Vagina (tissue), 2 donors: ENCODE results near the gene PDE7B. TPM values are rescaled to one million over a fixed set of nuclear protein-coding genes. Genes with fewer than 3 reads are reported as not detected.

Experiments used
- DNase-seq, 2 donors: peaks; one replicate each; pipeline ENCODE4 v3.0.0-alpha.2; 2017; ENCODE audit errors: extremely low spot score in 2 of 2
- H3K27ac ChIP-seq: fragments of 200-600 bp; sonication (generic); one replicate; pipeline ENCODE4 v1.5.1; 2019
- H3K27me3 ChIP-seq: fragments of 200-600 bp; sonication (generic); one replicate; pipeline ENCODE4 v1.5.1; 2019
- H3K36me3 ChIP-seq, 2 donors: fragments of 200-600 bp; sonication (generic); one replicate each; pipeline ENCODE4 v1.5.1; 2017 to 2019
- H3K4me1 ChIP-seq: fragments of 200-600 bp; sonication (generic); one replicate; pipeline ENCODE4 v1.5.1; 2019
- H3K4me3 ChIP-seq, 2 donors: fragments of 200-600 bp; sonication (generic); 1 replicate in 1 of 2; 2 replicates in 1 of 2; pipeline ENCODE4 v1.5.1; 2016 to 2019
- H3K9me3 ChIP-seq: fragments of 200-600 bp; sonication (generic); one replicate; pipeline ENCODE4 v1.5.1; 2019
- POLR2A ChIP-seq, 2 donors: fragments of 450-650 bp; IDR thresholded peaks; one replicate each; pipeline ENCODE4 v1.6.1; 2017; ENCODE audit warnings: antibody characterized with exemption in 2 of 2, mild to moderate bottlenecking in 2 of 2, moderate library complexity in 2 of 2
- POLR2AphosphoS5 ChIP-seq, 2 donors: sonication (generic); formaldehyde crosslinking; IDR thresholded peaks; one replicate each; pipeline ENCODE4 v1.9.0; 2017; ENCODE audit warnings: antibody characterized with exemption in 2 of 2, mild to moderate bottlenecking in 2 of 2, low read depth in 1 of 2; ENCODE audit not compliant: insufficient read depth in 1 of 2
- intact Hi-C: fragments of 100-400 bp; cut with DNase I; formaldehyde crosslinking; loops from one replicate; pipeline ENCODE4 v1.15.1; 2023
- total RNA-seq: library from RNA; depleted of rRNA; stranded (reverse); fragments of >200 nt; gene quantifications from one replicate; pipeline ENCODE4 v1.2.3, GENCODE V29; 2016
- TF ChIP-seq, protein P1 (sequence below), 3 experiments: fragments of 450-650 bp in 2 of 3; fragments of 200-600 bp in 1 of 3; sonication (generic) in 1 of 3; IDR thresholded peaks; one replicate each; pipeline ENCODE4 v1.5.1; 2017 to 2019; ENCODE audit warnings: antibody characterized with exemption in 3 of 3, mild to moderate bottlenecking in 2 of 3, moderate library complexity in 2 of 3

The PDE7B gene
- total RNA-seq, 1 donor from 2014 or later: 6.9 TPM

DNA sequence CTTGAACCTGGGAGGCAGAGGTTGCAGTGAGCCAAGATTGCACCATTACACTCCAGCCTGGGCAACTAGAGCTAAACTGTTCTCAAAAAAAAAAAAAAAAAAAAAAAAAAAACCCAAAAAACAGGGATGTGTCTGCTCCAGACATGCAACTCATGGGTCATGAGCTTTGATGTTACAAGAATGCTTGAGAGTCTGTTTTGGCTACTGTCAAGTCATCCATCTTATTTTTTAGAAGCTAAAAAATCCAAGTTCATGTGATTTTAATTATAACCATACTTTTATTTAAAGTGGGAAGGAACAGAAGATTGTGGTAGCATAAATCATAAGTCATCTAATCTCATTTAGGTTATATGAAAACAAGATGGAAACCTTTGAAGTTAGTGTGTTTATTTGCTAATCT, 120.6 kb downstream of the PDE7B start:
- H3K4me3 ChIP-seq: no peak overlapping the region
- no peaks in the 10 kb centered on the region for H3K36me3 ChIP-seq
- TF ChIP-seq, protein P1, sequence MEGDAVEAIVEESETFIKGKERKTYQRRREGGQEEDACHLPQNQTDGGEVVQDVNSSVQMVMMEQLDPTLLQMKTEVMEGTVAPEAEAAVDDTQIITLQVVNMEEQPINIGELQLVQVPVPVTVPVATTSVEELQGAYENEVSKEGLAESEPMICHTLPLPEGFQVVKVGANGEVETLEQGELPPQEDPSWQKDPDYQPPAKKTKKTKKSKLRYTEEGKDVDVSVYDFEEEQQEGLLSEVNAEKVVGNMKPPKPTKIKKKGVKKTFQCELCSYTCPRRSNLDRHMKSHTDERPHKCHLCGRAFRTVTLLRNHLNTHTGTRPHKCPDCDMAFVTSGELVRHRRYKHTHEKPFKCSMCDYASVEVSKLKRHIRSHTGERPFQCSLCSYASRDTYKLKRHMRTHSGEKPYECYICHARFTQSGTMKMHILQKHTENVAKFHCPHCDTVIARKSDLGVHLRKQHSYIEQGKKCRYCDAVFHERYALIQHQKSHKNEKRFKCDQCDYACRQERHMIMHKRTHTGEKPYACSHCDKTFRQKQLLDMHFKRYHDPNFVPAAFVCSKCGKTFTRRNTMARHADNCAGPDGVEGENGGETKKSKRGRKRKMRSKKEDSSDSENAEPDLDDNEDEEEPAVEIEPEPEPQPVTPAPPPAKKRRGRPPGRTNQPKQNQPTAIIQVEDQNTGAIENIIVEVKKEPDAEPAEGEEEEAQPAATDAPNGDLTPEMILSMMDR (IDR thresholded peaks at IDR 0.05): no peak
- TF ChIP-seq POLR2A (IDR thresholded peaks at IDR 0.05) (no peak), POLR2AphosphoS5 (IDR thresholded peaks at IDR 0.05; ENCODE audit: insufficient read depth in 1 of 2, low read depth in 1 of 2) (no peak)
- no peak overlapping the region for H3K27ac ChIP-seq
- no peaks in the 10 kb centered on the region for H3K4me1 ChIP-seq
- H3K9me3 ChIP-seq: no peaks in the 10 kb centered on the region
- no peaks in the 10 kb centered on the region for H3K27me3 ChIP-seq
- intact Hi-C loops: no loop called here
- no peak for DNase-seq

DNA sequence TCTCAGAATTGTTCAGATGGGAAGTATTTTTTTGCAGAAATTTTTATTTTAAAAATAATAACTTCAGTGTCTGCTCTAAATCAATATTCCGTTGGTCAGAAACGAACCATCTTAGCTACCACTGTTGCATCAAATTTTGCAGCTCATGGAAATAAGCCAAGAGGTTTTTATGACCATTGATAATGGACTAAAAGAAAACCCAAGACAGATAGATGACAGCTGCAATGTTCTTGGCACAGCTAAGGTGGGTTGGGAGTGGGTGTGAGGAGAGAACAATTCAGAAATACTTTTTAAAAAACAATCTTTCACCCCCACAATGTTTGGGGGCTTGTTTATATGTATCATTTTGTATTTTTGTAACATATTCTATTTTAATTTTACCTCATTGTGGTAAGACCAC, 121.1 kb downstream of the PDE7B start:
- TF ChIP-seq POLR2A (IDR thresholded peaks at IDR 0.05): no peak
- TF ChIP-seq POLR2AphosphoS5 (IDR thresholded peaks at IDR 0.05; ENCODE audit: insufficient read depth in 1 of 2, low read depth in 1 of 2): no peak
- TF ChIP-seq, protein P1 (IDR thresholded peaks at IDR 0.05): no peak
- DNase-seq: no peak
- intact Hi-C loops: no loop called here
- H3K27me3 ChIP-seq: no peaks in the 10 kb centered on the region
- no peaks in the 10 kb centered on the region for H3K4me1 ChIP-seq
- H3K9me3 ChIP-seq: no peaks in the 10 kb centered on the region
- H3K36me3 ChIP-seq: no peaks in the 10 kb centered on the region
- no peak overlapping the region for H3K27ac ChIP-seq
- H3K4me3 ChIP-seq: no peak overlapping the region

DNA sequence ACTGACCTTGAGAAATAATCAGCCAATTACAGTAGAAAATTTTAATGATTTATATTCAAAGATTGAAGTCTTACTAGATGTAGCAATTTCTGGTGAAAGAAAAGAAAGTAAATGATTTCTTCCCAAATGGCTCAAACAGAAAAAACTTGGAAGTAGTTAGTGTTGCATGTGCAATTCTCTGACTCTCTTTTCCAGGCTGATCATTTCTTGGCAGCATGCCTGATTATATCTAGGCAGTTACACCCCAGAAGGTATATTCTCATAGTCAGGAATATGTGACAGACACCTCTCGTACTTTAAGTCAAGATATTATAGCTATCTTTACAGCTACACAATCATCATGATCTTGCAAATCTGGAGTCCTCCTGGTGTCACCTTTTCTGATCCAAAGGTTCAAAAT, 122.9 kb downstream of the PDE7B start:
- TF ChIP-seq POLR2AphosphoS5 (IDR thresholded peaks at IDR 0.05; ENCODE audit: insufficient read depth in 1 of 2, low read depth in 1 of 2) (no peak), POLR2A (IDR thresholded peaks at IDR 0.05) (no peak)
- TF ChIP-seq, protein P1 (IDR thresholded peaks at IDR 0.05): no peak
- Histone ChIP-seq H3K27me3 (no peaks in the 10 kb centered on the region), H3K9me3 (no peaks in the 10 kb centered on the region), H3K36me3 (no peaks in the 10 kb centered on the region), H3K27ac (no peak overlapping the region), H3K4me1 (no peaks in the 10 kb centered on the region), H3K4me3 (no peak overlapping the region)
- DNase-seq: no peak
- intact Hi-C loops: no loop called here

DNA sequence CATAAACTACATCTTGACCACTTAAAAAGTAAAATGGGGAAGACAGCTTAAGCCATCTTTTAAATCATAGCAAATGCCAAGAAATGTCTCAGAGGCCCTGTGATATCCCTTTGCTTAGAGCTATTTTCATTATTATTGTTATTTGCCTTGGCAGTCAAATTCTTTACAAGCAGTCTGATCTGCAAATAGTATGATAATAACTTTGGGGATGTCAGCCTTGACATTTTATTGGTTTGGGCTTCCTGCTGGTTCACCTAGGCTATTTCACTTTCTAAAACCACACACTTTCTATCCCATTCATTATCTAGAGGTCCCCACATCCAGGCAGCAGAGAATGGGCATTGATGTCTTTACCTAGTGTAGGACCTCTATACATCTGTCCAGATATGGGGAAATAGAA, 125.1 kb downstream of the PDE7B start:
- intact Hi-C loops: no loop called here
- H3K9me3 ChIP-seq: no peaks in the 10 kb centered on the region
- no peak for DNase-seq
- H3K4me1 ChIP-seq: no peaks in the 10 kb centered on the region
- H3K4me3 ChIP-seq: no peak overlapping the region
- no peak overlapping the region for H3K27ac ChIP-seq
- no peak for TF ChIP-seq POLR2AphosphoS5 (IDR thresholded peaks at IDR 0.05; ENCODE audit: insufficient read depth in 1 of 2, low read depth in 1 of 2)
- TF ChIP-seq, protein P1 (IDR thresholded peaks at IDR 0.05): no peak
- TF ChIP-seq POLR2A (IDR thresholded peaks at IDR 0.05): no peak
- H3K36me3 ChIP-seq: no peaks in the 10 kb centered on the region
- H3K27me3 ChIP-seq: no peaks in the 10 kb centered on the region

DNA sequence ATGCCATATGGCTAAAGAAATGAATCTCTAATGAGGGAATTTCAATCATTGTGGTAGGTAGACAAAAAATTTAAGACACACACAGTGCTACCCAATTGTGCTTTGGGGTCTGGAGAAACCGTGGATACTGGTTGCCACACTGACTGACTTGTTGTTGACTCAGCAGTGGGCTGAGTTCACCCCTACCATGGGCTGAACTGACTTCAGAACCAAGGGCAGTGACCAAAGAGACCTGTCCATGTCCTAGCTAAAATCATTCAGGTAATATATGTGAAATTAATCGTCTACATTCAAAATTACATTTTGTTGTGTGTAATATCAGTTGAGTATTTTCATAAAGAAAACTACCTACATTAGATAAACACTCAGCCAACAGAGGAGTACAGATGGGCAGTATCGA, 131.6 kb downstream of the PDE7B start:
- no peaks in the 10 kb centered on the region for H3K9me3 ChIP-seq
- TF ChIP-seq POLR2AphosphoS5 (IDR thresholded peaks at IDR 0.05; ENCODE audit: insufficient read depth in 1 of 2, low read depth in 1 of 2) (no peak), POLR2A (IDR thresholded peaks at IDR 0.05) (no peak)
- TF ChIP-seq, protein P1 (IDR thresholded peaks at IDR 0.05): no peak

More for the DNA sequence above, 131.6 kb downstream of the PDE7B start:
- Histone ChIP-seq H3K27me3 (no peaks in the 10 kb centered on the region), H3K36me3 (no peaks in the 10 kb centered on the region), H3K4me1 (no peaks in the 10 kb centered on the region), H3K27ac (no peak overlapping the region), H3K4me3 (no peak overlapping the region)
- no peak for DNase-seq
- intact Hi-C loops: no loop called here
